Measurements from ENCODE around the gene NT5C3B.

DNA sequence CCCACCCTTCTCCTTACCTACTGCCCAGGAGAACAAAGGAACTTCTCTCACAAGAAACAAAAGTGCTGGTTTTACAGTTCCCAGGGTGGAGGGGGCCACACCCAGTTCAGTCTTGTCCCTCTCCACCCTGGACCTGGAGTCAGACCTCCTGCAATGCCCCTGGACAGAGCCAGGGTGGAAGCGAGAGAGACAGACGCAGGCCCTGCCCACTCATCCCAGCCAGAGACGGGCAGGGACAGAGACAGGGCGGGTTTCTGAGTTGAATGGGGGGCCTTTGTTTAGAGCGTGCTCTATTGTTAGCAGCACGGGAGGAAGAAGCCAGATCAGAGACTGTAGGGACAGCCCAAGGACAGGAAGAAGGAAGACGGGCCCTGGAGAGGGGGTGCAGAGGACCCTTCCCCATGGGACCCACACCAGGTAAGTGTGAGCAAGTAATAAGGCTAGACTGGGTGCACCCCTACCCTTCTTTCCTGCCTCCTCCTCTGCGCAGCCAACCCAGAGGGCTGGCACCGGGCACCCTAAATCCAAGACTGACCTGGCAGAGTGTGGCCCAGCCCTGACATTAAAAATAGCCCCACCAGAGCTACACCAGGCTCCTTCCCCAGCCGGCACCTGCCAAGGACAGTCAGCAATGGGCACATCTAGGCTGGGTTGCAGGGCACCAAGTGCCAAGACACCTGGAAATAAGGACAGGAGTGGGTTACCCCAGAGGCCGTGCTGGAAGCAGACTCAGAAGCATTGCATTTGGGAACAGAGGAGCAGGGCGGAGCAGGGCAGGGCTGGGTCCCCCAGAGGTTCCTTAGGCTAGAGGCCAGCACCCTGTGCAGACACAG lies 60.4 kb downstream of the NT5C3B start:
- no peak for TF ChIP-seq POLR2A (IDR thresholded peaks at IDR 0.05)
- no peak for TF ChIP-seq POLR2AphosphoS5 (IDR thresholded peaks at IDR 0.05)
- TF ChIP-seq, protein P1, sequence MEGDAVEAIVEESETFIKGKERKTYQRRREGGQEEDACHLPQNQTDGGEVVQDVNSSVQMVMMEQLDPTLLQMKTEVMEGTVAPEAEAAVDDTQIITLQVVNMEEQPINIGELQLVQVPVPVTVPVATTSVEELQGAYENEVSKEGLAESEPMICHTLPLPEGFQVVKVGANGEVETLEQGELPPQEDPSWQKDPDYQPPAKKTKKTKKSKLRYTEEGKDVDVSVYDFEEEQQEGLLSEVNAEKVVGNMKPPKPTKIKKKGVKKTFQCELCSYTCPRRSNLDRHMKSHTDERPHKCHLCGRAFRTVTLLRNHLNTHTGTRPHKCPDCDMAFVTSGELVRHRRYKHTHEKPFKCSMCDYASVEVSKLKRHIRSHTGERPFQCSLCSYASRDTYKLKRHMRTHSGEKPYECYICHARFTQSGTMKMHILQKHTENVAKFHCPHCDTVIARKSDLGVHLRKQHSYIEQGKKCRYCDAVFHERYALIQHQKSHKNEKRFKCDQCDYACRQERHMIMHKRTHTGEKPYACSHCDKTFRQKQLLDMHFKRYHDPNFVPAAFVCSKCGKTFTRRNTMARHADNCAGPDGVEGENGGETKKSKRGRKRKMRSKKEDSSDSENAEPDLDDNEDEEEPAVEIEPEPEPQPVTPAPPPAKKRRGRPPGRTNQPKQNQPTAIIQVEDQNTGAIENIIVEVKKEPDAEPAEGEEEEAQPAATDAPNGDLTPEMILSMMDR (IDR thresholded peaks at IDR 0.05), result no peak

All from upper lobe of left lung (tissue), 4 donors.